HepG2 (cell line): Measurements from ENCODE around the gene ATM. TPM values are rescaled to one million over a fixed set of nuclear protein-coding genes. Genes with fewer than 3 reads are reported as not detected.

ENCODE experiments used
- CCAR2 ChIP-seq: fragments of 200-400 bp; formaldehyde crosslinking; optimal IDR thresholded peaks from 2 replicates; pipeline ENCODE3; 2018; ENCODE audit warnings: low read depth, mild to moderate bottlenecking, low read length, moderate library complexity
- GABPA ChIP-seq, 2 experiments: IDR thresholded peaks; 2 replicates each; pipeline ENCODE4 v1.6.1; 2011 to 2016; ENCODE audit warnings: low read depth in 2 of 2, low read length in 1 of 2, missing biosample characterization in 1 of 2, missing genetic modification characterization in 1 of 2
- MEIS2 ChIP-seq: sonication (generic); formaldehyde crosslinking; IDR thresholded peaks from 2 replicates; pipeline ENCODE4 v1.9.0; 2021; ENCODE audit warnings: mild to moderate bottlenecking, missing genetic modification reagents
- NAIF1 ChIP-seq: sonication (generic); formaldehyde crosslinking; IDR thresholded peaks from 2 replicates; pipeline ENCODE4 v1.5.0; 2020; ENCODE audit warnings: mild to moderate bottlenecking, missing genetic modification reagents, borderline replicate concordance
- NRL ChIP-seq: sonication (generic); formaldehyde crosslinking; IDR thresholded peaks from 2 replicates; pipeline ENCODE4 v1.5.0; 2020; ENCODE audit warnings: missing genetic modification reagents, mild to moderate bottlenecking, moderate library complexity, borderline replicate concordance
- SP2 ChIP-seq: sonication (generic); formaldehyde crosslinking; IDR thresholded peaks from 2 replicates; pipeline ENCODE4 v1.5.1; 2020; ENCODE audit warnings: mild to moderate bottlenecking, missing genetic modification reagents
- TGIF2 ChIP-seq: IDR thresholded peaks from 2 replicates; pipeline ENCODE4 v1.6.1; 2016; ENCODE audit warnings: control low read depth, missing compliant biosample characterization
- ZFP90 ChIP-seq: sonication (generic); formaldehyde crosslinking; IDR thresholded peaks from 2 replicates; pipeline ENCODE4 v1.8.0; 2022; ENCODE audit warnings: missing genetic modification reagents, mild to moderate bottlenecking, inconsistent platforms, borderline replicate concordance
- ZFY ChIP-seq: sonication (generic); formaldehyde crosslinking; IDR thresholded peaks from 2 replicates; pipeline ENCODE4 v1.4.0; 2020; ENCODE audit warnings: missing genetic modification reagents
- ZNF12 ChIP-seq: sonication (generic); formaldehyde crosslinking; IDR thresholded peaks from 2 replicates; pipeline ENCODE4 v1.5.0; 2020; ENCODE audit warnings: missing genetic modification reagents
- ZNF234 ChIP-seq: sonication (generic); formaldehyde crosslinking; conservative IDR thresholded peaks from 2 replicates; pipeline ENCODE4 v1.5.1; 2020; ENCODE audit warnings: mild to moderate bottlenecking, missing genetic modification reagents
- ZNF431 ChIP-seq: sonication (generic); formaldehyde crosslinking; IDR thresholded peaks from 2 replicates; pipeline ENCODE4 v1.9.0; 2022; ENCODE audit warnings: missing genetic modification reagents, low read depth, mild to moderate bottlenecking, borderline replicate concordance
- ZNF510 ChIP-seq: sonication (generic); formaldehyde crosslinking; IDR thresholded peaks from 2 replicates; pipeline ENCODE4 v1.4.0; 2020; ENCODE audit warnings: low read depth, mild to moderate bottlenecking, missing genetic modification reagents
- ZNF598 ChIP-seq: sonication (generic); formaldehyde crosslinking; IDR thresholded peaks from 2 replicates; pipeline ENCODE4 v1.5.1; 2020; ENCODE audit warnings: mild to moderate bottlenecking, missing genetic modification reagents, borderline replicate concordance
- ZNF678 ChIP-seq: sonication (generic); formaldehyde crosslinking; IDR thresholded peaks from 2 replicates; pipeline ENCODE4 v1.4.0; 2020; ENCODE audit warnings: mild to moderate bottlenecking, missing genetic modification reagents
- ZNF687 ChIP-seq: sonication (generic); formaldehyde crosslinking; IDR thresholded peaks from 2 replicates; pipeline ENCODE4 v1.5.1; 2020; ENCODE audit warnings: mild to moderate bottlenecking, missing genetic modification reagents, moderate library complexity
- ZNF703 ChIP-seq: sonication (generic); formaldehyde crosslinking; IDR thresholded peaks from 2 replicates; pipeline ENCODE4 v1.5.1; 2020; ENCODE audit warnings: missing genetic modification reagents, mild to moderate bottlenecking, moderate library complexity, borderline replicate concordance
- ZNF781 ChIP-seq: sonication (generic); formaldehyde crosslinking; IDR thresholded peaks from 2 replicates; pipeline ENCODE4 v1.5.1; 2020; ENCODE audit warnings: borderline replicate concordance, mild to moderate bottlenecking, missing genetic modification reagents; ENCODE audit errors: not compliant biosample characterization
- ZSCAN25 ChIP-seq: sonication (generic); formaldehyde crosslinking; IDR thresholded peaks from 2 replicates; pipeline ENCODE4 v1.8.0; 2022; ENCODE audit warnings: mild to moderate bottlenecking, missing genetic modification reagents
- polyA plus RNA-seq, 8 experiments: library from polyadenylated mRNA; depleted of rRNA in 3 of 8; stranded (reverse) in 7 of 8; unstranded in 1 of 8; fragments of >200 nt; fragmentation: Illumina TruSeq in 4 of 8; extraction: Trizol in 4 of 8; gene quantifications; 2 replicates each; pipeline versions ENCODE4 v1.2.1 to v1.2.3, GENCODE V29; 2011 to 2016; ENCODE audit warnings: low read depth in 4 of 8, missing spikeins in 1 of 8, mixed read lengths in 1 of 8; ENCODE audit not compliant: insufficient read depth in 1 of 8
- total RNA-seq, 5 experiments: library from RNA; depleted of rRNA; stranded (reverse); fragments of >200 nt; fragmentation: Illumina TruSeq; extraction: Trizol; gene quantifications; 2 replicates each; pipeline ENCODE4 v1.2.3, GENCODE V29; 2016; ENCODE audit warnings: low read depth in 1 of 5
- TF ChIP-seq, protein P1 (sequence below): sonication (generic); formaldehyde crosslinking; IDR thresholded peaks from 2 replicates; pipeline ENCODE4 v1.5.0; 2020; ENCODE audit warnings: mild to moderate bottlenecking, missing genetic modification reagents, borderline replicate concordance

ATM gene
- total and polyA plus RNA-seq, 2 of the 13 experiments (the other 11 are each of a cell fraction or from before 2014, with no cell fraction given) = 40.0 to 71.6 TPM

- peak; percentile 97 for TF ChIP-seq ZNF687 (CRISPR knock-in tag)
- peak; percentile 59; the same call in 1 of the 2 replicates for TF ChIP-seq ZSCAN25 (CRISPR knock-in tag)
- peak; percentile 69; the same call in 1 of the 2 replicates for TF ChIP-seq ZNF510 (CRISPR knock-in tag)
- no peak for TF ChIP-seq CCAR2
- TF ChIP-seq ZNF598 (CRISPR knock-in tag) = 0 out of 2 replicates have a peak, but pooled peaks have one; percentile 87
- peak; percentile 36 for TF ChIP-seq ZNF781
- TF ChIP-seq SP2 = peak; percentile 90
- no peak for TF ChIP-seq ZNF703 (CRISPR knock-in tag)
- TF ChIP-seq NAIF1 (CRISPR knock-in tag) = peak; percentile 51; the same call in 1 of the 2 replicates
- TF ChIP-seq, protein P1, sequence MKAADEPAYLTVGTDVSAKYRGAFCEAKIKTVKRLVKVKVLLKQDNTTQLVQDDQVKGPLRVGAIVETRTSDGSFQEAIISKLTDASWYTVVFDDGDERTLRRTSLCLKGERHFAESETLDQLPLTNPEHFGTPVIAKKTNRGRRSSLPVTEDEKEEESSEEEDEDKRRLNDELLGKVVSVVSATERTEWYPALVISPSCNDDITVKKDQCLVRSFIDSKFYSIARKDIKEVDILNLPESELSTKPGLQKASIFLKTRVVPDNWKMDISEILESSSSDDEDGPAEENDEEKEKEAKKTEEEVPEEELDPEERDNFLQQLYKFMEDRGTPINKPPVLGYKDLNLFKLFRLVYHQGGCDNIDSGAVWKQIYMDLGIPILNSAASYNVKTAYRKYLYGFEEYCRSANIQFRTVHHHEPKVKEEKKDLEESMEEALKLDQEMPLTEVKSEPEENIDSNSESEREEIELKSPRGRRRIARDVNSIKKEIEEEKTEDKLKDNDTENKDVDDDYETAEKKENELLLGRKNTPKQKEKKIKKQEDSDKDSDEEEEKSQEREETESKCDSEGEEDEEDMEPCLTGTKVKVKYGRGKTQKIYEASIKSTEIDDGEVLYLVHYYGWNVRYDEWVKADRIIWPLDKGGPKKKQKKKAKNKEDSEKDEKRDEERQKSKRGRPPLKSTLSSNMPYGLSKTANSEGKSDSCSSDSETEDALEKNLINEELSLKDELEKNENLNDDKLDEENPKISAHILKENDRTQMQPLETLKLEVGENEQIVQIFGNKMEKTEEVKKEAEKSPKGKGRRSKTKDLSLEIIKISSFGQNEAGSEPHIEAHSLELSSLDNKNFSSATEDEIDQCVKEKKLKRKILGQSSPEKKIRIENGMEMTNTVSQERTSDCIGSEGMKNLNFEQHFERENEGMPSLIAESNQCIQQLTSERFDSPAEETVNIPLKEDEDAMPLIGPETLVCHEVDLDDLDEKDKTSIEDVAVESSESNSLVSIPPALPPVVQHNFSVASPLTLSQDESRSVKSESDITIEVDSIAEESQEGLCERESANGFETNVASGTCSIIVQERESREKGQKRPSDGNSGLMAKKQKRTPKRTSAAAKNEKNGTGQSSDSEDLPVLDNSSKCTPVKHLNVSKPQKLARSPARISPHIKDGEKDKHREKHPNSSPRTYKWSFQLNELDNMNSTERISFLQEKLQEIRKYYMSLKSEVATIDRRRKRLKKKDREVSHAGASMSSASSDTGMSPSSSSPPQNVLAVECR = peak; percentile 95
- TF ChIP-seq MEIS2 (CRISPR knock-in tag) = peak; percentile 47; the same call in 1 of the 2 replicates
- peak; percentile 93 for TF ChIP-seq NRL (CRISPR knock-in tag)
- 0 out of 2 replicates have a peak, but pooled peaks have one; percentile 18 for TF ChIP-seq ZNF12 (CRISPR knock-in tag)
- peak; percentile 87 for TF ChIP-seq TGIF2
- TF ChIP-seq ZFP90 (CRISPR knock-in tag) = 0 out of 2 replicates have a peak, but pooled peaks have one; percentile 0
- TF ChIP-seq ZNF678 (CRISPR knock-in tag) = 0 out of 2 replicates have a peak, but pooled peaks have one; percentile 22
- peak; percentile 60 for TF ChIP-seq GABPA (IDR thresholded peaks at IDR 0.05; ENCODE audit: low read depth, low read length)
- TF ChIP-seq GABPA (CRISPR knock-in tag; IDR thresholded peaks at IDR 0.05; ENCODE audit: low read depth) = peak; percentile 95
- no peak for TF ChIP-seq ZNF234
- peak; percentile 46; the same call in 1 of the 2 replicates for TF ChIP-seq ZFY (CRISPR knock-in tag)
- peak; percentile 36; the same call in 1 of the 2 replicates for TF ChIP-seq ZNF431 (CRISPR knock-in tag)
Measured at GRCh38 chr11:108222574-108223347, at the start of gene ATM, which contains the start of gene NPAT (continued).
